ENCODE data around the gene BABAM2.

- TF ChIP-seq CTCF (IDR thresholded peaks at IDR 0.05) (no peak), POLR2A (IDR thresholded peaks at IDR 0.05) (no peak)
Measured at GRCh38 chr2:28320371-28320770, 429.8 kb downstream of the BABAM2 start.

Measured in Peyer's patch (tissue), 4 donors.